Osteoblast (primary cell): Measurements from ENCODE around the gene PALB2. TPM values are rescaled to one million over a fixed set of nuclear protein-coding genes. Genes with fewer than 3 reads are reported as not detected.

Experiments
- DNase-seq: peaks from one replicate; pipeline ENCODE4 v3.0.0; 2011; ENCODE audit warnings: low spot score, mixed read lengths; ENCODE audit not compliant: insufficient read length; ENCODE audit errors: missing footprints
- H2AFZ ChIP-seq: 2 replicates; pipeline ENCODE4 v1.6.0; 2011; ENCODE audit warnings: mild to moderate bottlenecking, low read length
- H3K27ac ChIP-seq: 2 replicates; pipeline ENCODE4 v1.5.1; 2011; ENCODE audit warnings: mild to moderate bottlenecking, low read depth, low read length, moderate library complexity
- H3K27me3 ChIP-seq: 2 replicates; pipeline ENCODE4 v1.6.0; 2012; ENCODE audit warnings: mild to moderate bottlenecking, control low read depth, inconsistent platforms, low read length, moderate library complexity; ENCODE audit not compliant: insufficient read depth
- H3K36me3 ChIP-seq: 2 replicates; pipeline ENCODE4 v1.5.1; 2011; ENCODE audit warnings: mild to moderate bottlenecking, low read length, control low read depth, moderate library complexity; ENCODE audit not compliant: insufficient read depth
- H3K4me1 ChIP-seq: 2 replicates; pipeline ENCODE4 v1.5.1; 2011; ENCODE audit warnings: mild to moderate bottlenecking, low read length, control low read depth, moderate library complexity; ENCODE audit not compliant: insufficient read depth
- H3K4me2 ChIP-seq: 2 replicates; pipeline ENCODE4 v1.6.0; 2011; ENCODE audit warnings: mild to moderate bottlenecking, low read length; ENCODE audit not compliant: insufficient read depth
- H3K4me3 ChIP-seq: fragments of 200-600 bp; sonication (generic); 3 replicates; pipeline ENCODE4 v1.5.1; 2012; ENCODE audit warnings: mild to moderate bottlenecking, low read length, inconsistent platforms; ENCODE audit not compliant: insufficient read depth
- H3K79me2 ChIP-seq: 2 replicates; pipeline ENCODE4 v1.6.0; 2012; ENCODE audit warnings: mild to moderate bottlenecking, low read length, control low read depth, inconsistent platforms; ENCODE audit not compliant: insufficient read depth
- H3K9me3 ChIP-seq: 2 replicates; pipeline ENCODE4 v1.5.1; 2011; ENCODE audit warnings: low read depth, low read length, control low read depth
- H4K20me1 ChIP-seq: 2 replicates; pipeline ENCODE4 v1.6.0; 2012; ENCODE audit warnings: mild to moderate bottlenecking, low read length, control low read depth; ENCODE audit not compliant: insufficient read depth
- CTCF ChIP-seq: IDR thresholded peaks from 2 replicates; pipeline ENCODE4 v1.5.1; 2011; ENCODE audit warnings: mild to moderate bottlenecking, low read depth, low read length, moderate library complexity; ENCODE audit errors: extremely low read depth
- total RNA-seq: library from RNA; depleted of rRNA; stranded (reverse); fragments of >200 nt; gene quantifications from 2 replicates; pipeline ENCODE4 v1.2.3, GENCODE V29; 2012

PALB2 gene
- total RNA-seq, 1 donor = 14.8 TPM

DNA sequence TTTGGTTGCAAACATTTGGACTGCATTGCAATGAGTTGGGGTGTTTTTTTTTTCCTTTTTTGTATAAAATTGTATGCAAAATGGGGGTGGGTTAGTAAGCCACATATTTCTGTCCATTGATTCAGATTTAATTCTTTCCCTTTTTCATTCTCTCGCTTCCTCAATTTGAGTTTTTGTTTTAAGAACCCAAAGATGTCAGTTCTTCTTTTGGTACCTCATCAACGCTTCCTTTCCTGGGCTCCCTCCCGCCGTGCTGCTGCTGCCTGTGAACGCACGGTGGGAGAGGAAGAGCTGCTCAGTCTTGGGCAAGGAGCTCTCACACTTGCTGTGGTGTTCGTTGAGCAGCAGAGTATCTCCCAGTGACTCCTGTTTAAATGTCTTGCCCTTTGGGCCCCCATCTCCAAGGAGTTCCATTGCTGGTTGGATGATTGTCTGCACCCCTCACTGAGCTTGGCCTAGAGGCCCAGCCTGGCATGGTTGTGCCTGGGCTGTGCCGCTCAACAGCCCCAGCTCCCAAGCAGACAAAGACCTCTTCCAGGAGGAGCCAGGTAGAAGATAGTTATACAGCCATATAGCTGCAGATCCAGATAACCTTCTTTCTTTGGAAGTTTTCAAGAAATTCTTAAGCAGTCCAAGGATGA lies 70.0 kb downstream of the PALB2 start:
- Histone ChIP-seq H3K79me2 (peaks cover 5% of the 10 kb centered on the region), H3K4me3 (no peak overlapping the region), H3K27ac (no peak overlapping the region), H3K36me3 (peaks cover 85% of the 10 kb centered on the region), H4K20me1 (peaks cover 5% of the 10 kb centered on the region), H3K27me3 (no peaks in the 10 kb centered on the region), H2AFZ (no peak overlapping the region), H3K4me2 (no peak overlapping the region), H3K4me1 (no peaks in the 10 kb centered on the region), H3K9me3 (no peaks in the 10 kb centered on the region)
- DNase-seq = no peak
- TF ChIP-seq CTCF = no peak

DNA sequence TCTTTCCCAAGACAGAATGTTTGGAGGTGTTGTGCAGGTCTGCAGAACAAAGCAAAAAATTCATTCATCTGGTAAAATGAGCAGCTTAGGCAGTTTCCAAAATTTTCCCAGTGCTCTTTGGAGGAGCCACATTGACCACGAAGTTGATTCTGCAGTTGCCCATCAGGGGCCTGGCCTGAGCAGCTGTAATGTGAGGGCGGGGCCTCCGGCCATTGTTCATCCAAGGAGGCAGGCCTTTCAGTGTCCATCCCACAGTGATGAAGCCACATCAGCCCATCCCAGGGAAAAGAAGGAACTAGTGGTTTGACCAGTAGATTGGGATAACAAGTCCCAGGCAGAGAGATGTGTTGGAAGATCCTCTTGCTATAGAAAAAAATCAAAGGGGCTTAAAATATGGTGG lies 73.5 kb downstream of the PALB2 start:
- H3K79me2 ChIP-seq = peaks cover 13% of the 10 kb centered on the region
- peaks cover 98% of the 10 kb centered on the region for H3K36me3 ChIP-seq
- H3K4me1 ChIP-seq = no peaks in the 10 kb centered on the region
- no peaks in the 10 kb centered on the region for H3K9me3 ChIP-seq
- H3K4me3 ChIP-seq = no peak overlapping the region
- no peak for TF ChIP-seq CTCF
- H2AFZ ChIP-seq = no peak overlapping the region
- H3K27me3 ChIP-seq = no peaks in the 10 kb centered on the region
- no peak overlapping the region for H3K4me2 ChIP-seq
- no peak overlapping the region for H3K27ac ChIP-seq
- H4K20me1 ChIP-seq = peaks cover 22% of the 10 kb centered on the region
- DNase-seq = no peak

DNA sequence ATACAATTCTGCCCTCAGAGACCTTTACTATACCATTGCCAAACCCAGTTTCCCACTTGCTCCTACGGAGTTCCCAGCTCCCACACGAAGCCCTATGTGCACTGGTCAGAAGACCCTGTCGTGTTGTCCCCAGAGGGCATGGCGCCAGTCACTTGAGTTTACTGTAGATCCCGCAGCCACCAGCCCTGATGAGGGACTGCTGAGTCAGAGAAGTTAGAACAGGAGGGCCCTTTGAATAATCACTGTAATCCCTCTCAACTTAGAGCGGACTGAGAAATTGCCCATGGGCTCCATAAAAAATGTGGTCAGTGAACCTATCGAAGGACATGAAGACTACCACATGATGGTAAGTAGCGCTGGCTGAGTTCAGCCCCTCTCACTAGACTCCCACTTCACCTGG lies 74.4 kb downstream of the PALB2 start:
- Histone ChIP-seq H3K27me3 (no peaks in the 10 kb centered on the region), H3K9me3 (no peaks in the 10 kb centered on the region), H3K4me3 (no peak overlapping the region), H2AFZ (no peak overlapping the region), H3K36me3 (peaks cover 98% of the 10 kb centered on the region), H3K4me1 (no peaks in the 10 kb centered on the region), H3K79me2 (peaks cover 18% of the 10 kb centered on the region), H3K27ac (no peak overlapping the region), H3K4me2 (no peak overlapping the region), H4K20me1 (peaks cover 23% of the 10 kb centered on the region)
- TF ChIP-seq CTCF = no peak
- DNase-seq = no peak

DNA sequence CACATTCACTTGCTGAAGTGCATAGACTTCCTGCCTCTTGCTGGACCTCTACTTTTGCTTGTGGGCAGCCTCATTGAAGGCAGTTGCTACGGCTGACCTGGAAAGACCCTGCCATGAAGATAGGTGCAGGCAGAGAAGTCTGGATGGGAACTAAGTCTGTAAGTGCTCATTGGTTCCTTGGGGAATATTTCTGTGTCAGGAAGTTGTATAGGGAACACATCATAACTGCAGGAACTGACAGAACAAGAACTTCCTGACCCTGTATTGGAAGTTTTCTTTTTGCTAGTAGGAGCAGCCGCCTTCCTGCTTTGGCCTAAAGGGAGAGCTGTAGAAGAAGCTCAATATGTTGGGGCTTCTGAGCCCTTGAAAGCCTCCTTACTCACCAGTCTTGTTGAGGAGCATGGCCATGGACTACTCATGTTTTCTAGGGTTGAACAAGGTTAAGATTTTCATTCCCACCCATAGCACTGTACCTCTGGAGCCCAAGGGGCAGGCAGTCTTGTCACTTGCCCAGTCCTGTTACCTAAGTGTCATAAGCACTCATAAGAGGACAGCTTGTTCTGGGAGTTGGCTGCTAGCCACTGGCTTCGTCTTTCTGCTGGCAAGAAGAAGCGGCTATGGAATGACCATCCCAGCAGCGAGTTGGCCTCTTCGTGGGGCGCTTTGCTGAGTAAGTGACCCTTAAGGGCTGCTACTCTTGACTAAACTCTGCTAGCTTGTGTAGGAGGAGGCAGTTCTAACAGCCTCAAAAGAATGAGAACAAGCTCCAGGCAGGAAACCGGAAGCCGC lies 76.3 kb downstream of the PALB2 start:
- no peak for TF ChIP-seq CTCF
- Histone ChIP-seq H3K4me3 (no peak overlapping the region), H3K27ac (no peak overlapping the region), H3K4me2 (no peak overlapping the region), H3K27me3 (no peaks in the 10 kb centered on the region), H4K20me1 (peaks cover 32% of the 10 kb centered on the region), H3K79me2 (peaks cover 38% of the 10 kb centered on the region), H2AFZ (no peak overlapping the region), H3K9me3 (no peaks in the 10 kb centered on the region), H3K4me1 (no peaks in the 10 kb centered on the region), H3K36me3 (peaks cover 98% of the 10 kb centered on the region)
- DNase-seq = no peak
